ENCODE data around the gene RPL29. TPM values are rescaled to one million over a fixed set of nuclear protein-coding genes. Genes with fewer than 3 reads are reported as not detected.
"Not testable (repeated sequence)": the region's sequence is repeated elsewhere in the genome, so short reads cannot be mapped to it uniquely, and the experiment has no call there.

RPL29 gene
- total and polyA plus RNA-seq, 7 experiments from 2014 or later: 1,152 to 2,133 (median 1,556) TPM

GRCh38 chr3:52036222-52036694 is 40.6 kb upstream of the RPL29 start:
- no peak for ATAC-seq
- Mint-ChIP-seq H3K4me3 (no peak overlapping the region), H3K27me3 (peaks cover 0 to 4% (median 0%) of the 10 kb centered on the region in 5 donors), H3K9me3 (no peaks in the 10 kb centered on the region), H3K27ac (peak overlapping the region in 1 of 9 donors; percentile 51), H3K36me3 (no peaks in the 10 kb centered on the region), H3K4me1 (peaks cover 0 to 5% (median 3%) of the 10 kb centered on the region in 7 donors)
- no peaks in the 10 kb centered on the region for H3K4me1 ChIP-seq (ENCODE audit: control insufficient read depth in 2 of 2, insufficient read depth in 2 of 2, low read length in 2 of 2)
- CTCF ChIA-PET: interaction anchor here (0.6 to 2.9 kb wide), 7 partner anchors 17 to 338 kb away, joined by 3 to 21 read pairs (median 5); partner anchors contain the start of genes DUSP7 and PARP3
- H3K9me3 ChIP-seq (ENCODE audit: control insufficient read depth in 2 of 3, low read length in 3 of 3): no peaks in the 10 kb centered on the region
- H3K27me3 ChIP-seq (ENCODE audit: control insufficient read depth in 2 of 2, insufficient read depth in 2 of 2, low read length in 2 of 2): no peaks in the 10 kb centered on the region
- H3K4me3 ChIP-seq (ENCODE audit: low read length): no peak overlapping the region
- H3K36me3 ChIP-seq (ENCODE audit: control insufficient read depth in 2 of 3, insufficient read depth in 3 of 3, low read length in 3 of 3): no peaks in the 10 kb centered on the region
- intact Hi-C loops (cut with micrococcal nuclease): loop anchor here in 1 of 2 donors (1.0 to 5.0 kb wide), 3 partner anchors 17 to 87 kb away; no protein-coding TSS in a partner anchor
- DNase-seq: no peak
- H3K27ac ChIP-seq (ENCODE audit: low read depth, low read length): no peak overlapping the region
- POLR2A ChIA-PET: interaction anchor here (1.1 kb wide), 1 partner anchor 21 kb away, joined by 3 read pairs; no protein-coding TSS in a partner anchor

- ChIA-PET CTCF (interaction anchor here (2.9 kb wide), 1 partner anchor 88 kb away, joined by 21 read pairs; no protein-coding TSS in a partner anchor), POLR2A (no interaction called here)
- Mint-ChIP-seq H3K9me3 (no peaks in the 10 kb centered on the region), H3K27ac (no peak overlapping the region), H3K36me3 (no peaks in the 10 kb centered on the region), H3K4me1 (peaks cover 0 to 5% (median 0%) of the 10 kb centered on the region in 7 donors), H3K27me3 (no peaks in the 10 kb centered on the region), H3K4me3 (no peak overlapping the region)
- Histone ChIP-seq H3K9me3 (ENCODE audit: control insufficient read depth in 2 of 3, low read length in 3 of 3) (no peaks in the 10 kb centered on the region), H3K4me3 (ENCODE audit: low read length) (no peak overlapping the region), H3K27me3 (ENCODE audit: control insufficient read depth in 2 of 2, insufficient read depth in 2 of 2, low read length in 2 of 2) (no peaks in the 10 kb centered on the region), H3K27ac (ENCODE audit: low read depth, low read length) (no peak overlapping the region), H3K4me1 (ENCODE audit: control insufficient read depth in 2 of 2, insufficient read depth in 2 of 2, low read length in 2 of 2) (no peaks in the 10 kb centered on the region), H3K36me3 (ENCODE audit: control insufficient read depth in 2 of 3, insufficient read depth in 3 of 3, low read length in 3 of 3) (no peaks in the 10 kb centered on the region)
- ATAC-seq (no peak), DNase-seq (no peak)
- intact Hi-C loops (cut with micrococcal nuclease): loop anchor here in 1 of 2 donors (5.0 kb wide), 1 partner anchor 43 kb away; no protein-coding TSS in a partner anchor
Observed at GRCh38 chr3:52034651-52035050, 39.0 kb upstream of the RPL29 start.

GRCh38 chr3:52034212-52034611 is 38.5 kb upstream of the RPL29 start:
- no peak overlapping the region for H3K27ac Mint-ChIP-seq
- H3K36me3 Mint-ChIP-seq: no peaks in the 10 kb centered on the region
- H3K27ac ChIP-seq (ENCODE audit: low read depth, low read length): no peak overlapping the region
- H3K4me1 Mint-ChIP-seq: peaks cover 0 to 5% (median 0%) of the 10 kb centered on the region in 7 donors
- no peak for DNase-seq
- intact Hi-C loops (cut with micrococcal nuclease): no loop called here
- ChIA-PET POLR2A (no interaction called here), CTCF (no interaction called here)
- no peaks in the 10 kb centered on the region for H3K4me1 ChIP-seq (ENCODE audit: control insufficient read depth in 2 of 2, insufficient read depth in 2 of 2, low read length in 2 of 2)
- H3K36me3 ChIP-seq (ENCODE audit: control insufficient read depth in 2 of 3, insufficient read depth in 3 of 3, low read length in 3 of 3): no peaks in the 10 kb centered on the region
- ATAC-seq: no peak
- no peaks in the 10 kb centered on the region for H3K27me3 ChIP-seq (ENCODE audit: control insufficient read depth in 2 of 2, insufficient read depth in 2 of 2, low read length in 2 of 2)
- no peaks in the 10 kb centered on the region for H3K9me3 ChIP-seq (ENCODE audit: control insufficient read depth in 2 of 3, low read length in 3 of 3)
- no peak overlapping the region for H3K4me3 ChIP-seq (ENCODE audit: low read length)
- H3K9me3 Mint-ChIP-seq: no peaks in the 10 kb centered on the region
- no peak overlapping the region for H3K4me3 Mint-ChIP-seq
- H3K27me3 Mint-ChIP-seq: no peaks in the 10 kb centered on the region

GRCh38 chr3:52033748-52034147 is 38.1 kb upstream of the RPL29 start:
- H3K4me1 ChIP-seq (ENCODE audit: control insufficient read depth in 2 of 2, insufficient read depth in 2 of 2, low read length in 2 of 2); POLR2A ChIA-PET; H3K4me3 ChIP-seq (ENCODE audit: low read length); H3K27ac ChIP-seq (ENCODE audit: low read depth, low read length); H3K27me3 Mint-ChIP-seq; DNase-seq; CTCF ChIA-PET; H3K36me3 Mint-ChIP-seq; H3K4me1 Mint-ChIP-seq; H3K27me3 ChIP-seq (ENCODE audit: control insufficient read depth in 2 of 2, insufficient read depth in 2 of 2, low read length in 2 of 2); H3K9me3 ChIP-seq (ENCODE audit: control insufficient read depth in 2 of 3, low read length in 3 of 3); intact Hi-C loops (cut with micrococcal nuclease); H3K9me3 Mint-ChIP-seq; ATAC-seq; H3K36me3 ChIP-seq (ENCODE audit: control insufficient read depth in 2 of 3, insufficient read depth in 3 of 3, low read length in 3 of 3); H3K4me3 Mint-ChIP-seq: not testable (repeated sequence)
- peak overlapping the region in 1 of 9 donors; percentile 49 for H3K27ac Mint-ChIP-seq

- no peak overlapping the region for H3K4me3 ChIP-seq (ENCODE audit: low read length)
- H3K27ac Mint-ChIP-seq: no peak overlapping the region
- H3K27me3 ChIP-seq (ENCODE audit: control insufficient read depth in 2 of 2, insufficient read depth in 2 of 2, low read length in 2 of 2): no peaks in the 10 kb centered on the region
- DNase-seq (no peak), ATAC-seq (no peak)
- peaks cover 0 to 1% (median 0%) of the 10 kb centered on the region in 11 donors for H3K9me3 Mint-ChIP-seq
- no peaks in the 10 kb centered on the region for H3K36me3 ChIP-seq (ENCODE audit: control insufficient read depth in 2 of 3, insufficient read depth in 3 of 3, low read length in 3 of 3)
- H3K4me3 Mint-ChIP-seq: no peak overlapping the region
- intact Hi-C loops (cut with micrococcal nuclease): no loop called here
- H3K4me1 ChIP-seq (ENCODE audit: control insufficient read depth in 2 of 2, insufficient read depth in 2 of 2, low read length in 2 of 2): no peaks in the 10 kb centered on the region
- H3K27me3 Mint-ChIP-seq: no peaks in the 10 kb centered on the region
- no peaks in the 10 kb centered on the region for H3K36me3 Mint-ChIP-seq
- H3K4me1 Mint-ChIP-seq: peaks cover 0 to 5% (median 0%) of the 10 kb centered on the region in 7 donors
- ChIA-PET CTCF (no interaction called here), POLR2A (interaction anchor here (0.6 kb wide), 1 partner anchor 168 kb away, joined by 4 read pairs; no protein-coding TSS in a partner anchor)
- no peak overlapping the region for H3K27ac ChIP-seq (ENCODE audit: low read depth, low read length)
- H3K9me3 ChIP-seq (ENCODE audit: control insufficient read depth in 2 of 3, low read length in 3 of 3): no peaks in the 10 kb centered on the region
Observed at GRCh38 chr3:52032702-52033408, 37.2 kb upstream of the RPL29 start.

- H3K36me3 ChIP-seq (ENCODE audit: control insufficient read depth in 2 of 3, insufficient read depth in 3 of 3, low read length in 3 of 3): no peaks in the 10 kb centered on the region
- H3K27ac Mint-ChIP-seq: no peak overlapping the region
- DNase-seq: no peak
- POLR2A ChIA-PET: interaction anchor here (0.6 kb wide), 1 partner anchor 169 kb away, joined by 4 read pairs; no protein-coding TSS in a partner anchor
- H3K27me3 Mint-ChIP-seq: no peaks in the 10 kb centered on the region
- intact Hi-C loops (cut with micrococcal nuclease): no loop called here
- no peaks in the 10 kb centered on the region for H3K9me3 ChIP-seq (ENCODE audit: control insufficient read depth in 2 of 3, low read length in 3 of 3)
- H3K4me1 ChIP-seq (ENCODE audit: control insufficient read depth in 2 of 2, insufficient read depth in 2 of 2, low read length in 2 of 2): no peaks in the 10 kb centered on the region
- H3K4me3 ChIP-seq (ENCODE audit: low read length): no peak overlapping the region
- no peaks in the 10 kb centered on the region for H3K27me3 ChIP-seq (ENCODE audit: control insufficient read depth in 2 of 2, insufficient read depth in 2 of 2, low read length in 2 of 2)
- no peaks in the 10 kb centered on the region for H3K36me3 Mint-ChIP-seq
- peaks cover 0 to 5% (median 0%) of the 10 kb centered on the region in 7 donors for H3K4me1 Mint-ChIP-seq
- peaks cover 0 to 1% (median 0%) of the 10 kb centered on the region in 11 donors for H3K9me3 Mint-ChIP-seq
- CTCF ChIA-PET: no interaction called here
- no peak for ATAC-seq
- no peak overlapping the region for H3K27ac ChIP-seq (ENCODE audit: low read depth, low read length)
- no peak overlapping the region for H3K4me3 Mint-ChIP-seq
Observed at GRCh38 chr3:52031896-52032295, 36.2 kb upstream of the RPL29 start.

All from naive thymus-derived CD4-positive, alpha-beta T cell (primary cell).